ENCODE measurements around the gene CASP3.

DNA sequence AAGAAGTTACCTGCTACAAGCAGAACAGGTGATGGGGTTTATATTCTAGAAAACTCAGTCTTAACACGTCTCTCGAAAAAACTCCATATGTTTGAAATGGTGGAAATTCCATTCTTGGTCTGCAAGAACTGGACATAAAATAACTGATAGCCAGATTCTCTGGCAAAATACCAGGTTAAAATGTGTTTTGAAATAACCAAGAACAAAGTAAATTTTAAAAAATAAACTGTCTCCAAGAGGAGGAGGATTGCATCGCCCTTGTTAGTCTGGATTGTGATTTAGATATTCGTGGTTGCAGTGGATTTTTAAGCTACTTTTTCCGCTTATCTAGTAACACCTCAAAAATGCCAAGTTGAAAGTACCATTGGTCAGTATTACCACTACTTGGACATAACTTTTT lies 43.8 kb upstream of the CASP3 start:
- TF ChIP-seq, protein P1, sequence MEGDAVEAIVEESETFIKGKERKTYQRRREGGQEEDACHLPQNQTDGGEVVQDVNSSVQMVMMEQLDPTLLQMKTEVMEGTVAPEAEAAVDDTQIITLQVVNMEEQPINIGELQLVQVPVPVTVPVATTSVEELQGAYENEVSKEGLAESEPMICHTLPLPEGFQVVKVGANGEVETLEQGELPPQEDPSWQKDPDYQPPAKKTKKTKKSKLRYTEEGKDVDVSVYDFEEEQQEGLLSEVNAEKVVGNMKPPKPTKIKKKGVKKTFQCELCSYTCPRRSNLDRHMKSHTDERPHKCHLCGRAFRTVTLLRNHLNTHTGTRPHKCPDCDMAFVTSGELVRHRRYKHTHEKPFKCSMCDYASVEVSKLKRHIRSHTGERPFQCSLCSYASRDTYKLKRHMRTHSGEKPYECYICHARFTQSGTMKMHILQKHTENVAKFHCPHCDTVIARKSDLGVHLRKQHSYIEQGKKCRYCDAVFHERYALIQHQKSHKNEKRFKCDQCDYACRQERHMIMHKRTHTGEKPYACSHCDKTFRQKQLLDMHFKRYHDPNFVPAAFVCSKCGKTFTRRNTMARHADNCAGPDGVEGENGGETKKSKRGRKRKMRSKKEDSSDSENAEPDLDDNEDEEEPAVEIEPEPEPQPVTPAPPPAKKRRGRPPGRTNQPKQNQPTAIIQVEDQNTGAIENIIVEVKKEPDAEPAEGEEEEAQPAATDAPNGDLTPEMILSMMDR (conservative IDR thresholded peaks at IDR 0.05; ENCODE audit: low read depth, low read length), result no peak
- TF ChIP-seq EZH2 (IDR thresholded peaks at IDR 0.05; ENCODE audit: borderline replicate concordance, low read depth, low read length, poor library complexity, severe bottlenecking), result no peak
